ENCODE results near the gene URM1. TPM values are rescaled to one million over a fixed set of nuclear protein-coding genes. Genes with fewer than 3 reads are reported as not detected.
A peak's percentile ranks its signal among the peaks of the same experiment; 100 is the strongest.

URM1 gene
- total and polyA plus RNA-seq, 2 donors (not counting 1 experiment from before 2014, with no cell fraction given), result 28.6 to 35.3 TPM

DNA sequence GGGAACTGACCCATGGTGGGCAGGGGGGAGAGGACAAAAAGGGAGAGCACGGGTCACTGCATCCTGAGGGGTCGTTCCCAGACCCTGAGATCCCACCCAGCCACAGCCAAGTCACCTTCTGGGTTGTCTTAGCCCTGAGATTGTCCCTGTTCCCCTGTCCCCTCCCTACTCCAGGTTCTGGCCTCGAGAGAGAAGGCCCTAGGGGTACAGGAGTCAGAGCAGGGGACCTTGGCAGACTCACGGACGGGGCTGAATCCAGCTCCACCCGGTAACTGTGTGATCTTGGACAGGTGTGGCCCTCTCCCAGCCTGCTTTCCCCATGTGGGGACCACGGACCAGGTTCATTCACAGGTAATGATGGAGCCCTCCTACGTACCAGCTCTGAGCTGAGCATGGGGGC, 38.3 kb downstream of the URM1 start:
- H3K79me2 ChIP-seq (ENCODE audit: control insufficient read depth, insufficient read depth, low read length), result no peaks in the 10 kb centered on the region

DNA sequence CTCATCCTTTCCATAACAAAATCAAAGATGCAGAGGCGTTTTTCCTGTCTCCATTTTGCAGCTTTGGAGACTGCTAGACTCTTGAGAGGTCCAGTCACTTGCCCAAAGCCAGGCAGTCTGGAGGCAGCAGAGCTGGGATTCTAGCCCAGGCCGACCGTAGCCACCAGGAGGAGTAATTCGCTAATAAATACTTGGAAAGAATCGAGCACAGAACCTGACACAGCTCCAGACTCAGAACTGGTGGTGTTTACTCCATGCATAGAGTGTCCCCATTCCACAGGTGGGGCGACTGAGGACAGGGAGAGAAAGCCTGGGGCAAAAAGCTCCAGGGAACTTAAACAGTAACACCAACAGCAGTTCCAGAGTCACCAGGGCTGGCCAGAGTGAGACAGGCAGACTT, 38.8 kb downstream of the URM1 start:
- Histone ChIP-seq H3K27ac (ENCODE audit: insufficient read depth, low read length) (no peak overlapping the region), H3K9ac (ENCODE audit: insufficient read depth, low read length) (no peak overlapping the region), H3K79me2 (ENCODE audit: control insufficient read depth, insufficient read depth, low read length) (no peaks in the 10 kb centered on the region), H3K4me2 (ENCODE audit: extremely low read depth, insufficient read depth, low read length) (no peak overlapping the region), H3K9me3 (ENCODE audit: control insufficient read depth, insufficient read depth, low read depth, low read length) (no peaks in the 10 kb centered on the region), H3K36me3 (ENCODE audit: control insufficient read depth, insufficient read depth, low read length) (no peaks in the 10 kb centered on the region), H3K4me1 (ENCODE audit: control insufficient read depth, extremely low read depth, insufficient read depth, low read length) (no peaks in the 10 kb centered on the region), H2AFZ (ENCODE audit: low read length) (no peak overlapping the region), H4K20me1 (ENCODE audit: control insufficient read depth, extremely low read depth, insufficient read depth, low read length) (no peaks in the 10 kb centered on the region), H3K27me3 (ENCODE audit: control insufficient read depth, insufficient read depth, low read length) (peaks cover under 1% of the 10 kb centered on the region), H3K4me3 (replicated peaks in 1 of 4; ENCODE audit: control extremely low read depth in 1 of 4, insufficient read depth in 1 of 4, low read depth in 3 of 4, low read length in 4 of 4) (no peak overlapping the region)
- no peak for TF ChIP-seq EZH2 (IDR thresholded peaks at IDR 0.05; ENCODE audit: low read length, missing control alignments)
- TF ChIP-seq, protein P1, sequence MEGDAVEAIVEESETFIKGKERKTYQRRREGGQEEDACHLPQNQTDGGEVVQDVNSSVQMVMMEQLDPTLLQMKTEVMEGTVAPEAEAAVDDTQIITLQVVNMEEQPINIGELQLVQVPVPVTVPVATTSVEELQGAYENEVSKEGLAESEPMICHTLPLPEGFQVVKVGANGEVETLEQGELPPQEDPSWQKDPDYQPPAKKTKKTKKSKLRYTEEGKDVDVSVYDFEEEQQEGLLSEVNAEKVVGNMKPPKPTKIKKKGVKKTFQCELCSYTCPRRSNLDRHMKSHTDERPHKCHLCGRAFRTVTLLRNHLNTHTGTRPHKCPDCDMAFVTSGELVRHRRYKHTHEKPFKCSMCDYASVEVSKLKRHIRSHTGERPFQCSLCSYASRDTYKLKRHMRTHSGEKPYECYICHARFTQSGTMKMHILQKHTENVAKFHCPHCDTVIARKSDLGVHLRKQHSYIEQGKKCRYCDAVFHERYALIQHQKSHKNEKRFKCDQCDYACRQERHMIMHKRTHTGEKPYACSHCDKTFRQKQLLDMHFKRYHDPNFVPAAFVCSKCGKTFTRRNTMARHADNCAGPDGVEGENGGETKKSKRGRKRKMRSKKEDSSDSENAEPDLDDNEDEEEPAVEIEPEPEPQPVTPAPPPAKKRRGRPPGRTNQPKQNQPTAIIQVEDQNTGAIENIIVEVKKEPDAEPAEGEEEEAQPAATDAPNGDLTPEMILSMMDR (conservative IDR thresholded peaks at IDR 0.05 in 1 of 2, IDR thresholded peaks at IDR 0.05 in 1 of 2; ENCODE audit: low read depth in 1 of 2, low read length in 2 of 2), result peak; percentile 38 to 39
- peak; percentile 25 to 49 for DNase-seq (ENCODE audit: low read depth in 2 of 2)

More for the DNA sequence above, 38.3 kb downstream of the URM1 start:
- H3K27ac ChIP-seq (ENCODE audit: insufficient read depth, low read length), result no peak overlapping the region
- no peak for DNase-seq (ENCODE audit: low read depth in 2 of 2)
- H4K20me1 ChIP-seq (ENCODE audit: control insufficient read depth, extremely low read depth, insufficient read depth, low read length), result no peaks in the 10 kb centered on the region
- no peaks in the 10 kb centered on the region for H3K36me3 ChIP-seq (ENCODE audit: control insufficient read depth, insufficient read depth, low read length)
- TF ChIP-seq EZH2 (IDR thresholded peaks at IDR 0.05; ENCODE audit: low read length, missing control alignments), result no peak
- TF ChIP-seq, protein P1 (conservative IDR thresholded peaks at IDR 0.05 in 1 of 2, IDR thresholded peaks at IDR 0.05 in 1 of 2; ENCODE audit: low read depth in 1 of 2, low read length in 2 of 2), result no peak
- no peaks in the 10 kb centered on the region for H3K4me1 ChIP-seq (ENCODE audit: control insufficient read depth, extremely low read depth, insufficient read depth, low read length)
- H3K9me3 ChIP-seq (ENCODE audit: control insufficient read depth, insufficient read depth, low read depth, low read length), result no peaks in the 10 kb centered on the region
- no peak overlapping the region for H3K9ac ChIP-seq (ENCODE audit: insufficient read depth, low read length)
- H3K27me3 ChIP-seq (ENCODE audit: control insufficient read depth, insufficient read depth, low read length), result no peaks in the 10 kb centered on the region
- no peak overlapping the region for H2AFZ ChIP-seq (ENCODE audit: low read length)
- H3K4me3 ChIP-seq (replicated peaks in 1 of 4; ENCODE audit: control extremely low read depth in 1 of 4, insufficient read depth in 1 of 4, low read depth in 3 of 4, low read length in 4 of 4), result no peak overlapping the region
- no peak overlapping the region for H3K4me2 ChIP-seq (ENCODE audit: extremely low read depth, insufficient read depth, low read length)

DNA sequence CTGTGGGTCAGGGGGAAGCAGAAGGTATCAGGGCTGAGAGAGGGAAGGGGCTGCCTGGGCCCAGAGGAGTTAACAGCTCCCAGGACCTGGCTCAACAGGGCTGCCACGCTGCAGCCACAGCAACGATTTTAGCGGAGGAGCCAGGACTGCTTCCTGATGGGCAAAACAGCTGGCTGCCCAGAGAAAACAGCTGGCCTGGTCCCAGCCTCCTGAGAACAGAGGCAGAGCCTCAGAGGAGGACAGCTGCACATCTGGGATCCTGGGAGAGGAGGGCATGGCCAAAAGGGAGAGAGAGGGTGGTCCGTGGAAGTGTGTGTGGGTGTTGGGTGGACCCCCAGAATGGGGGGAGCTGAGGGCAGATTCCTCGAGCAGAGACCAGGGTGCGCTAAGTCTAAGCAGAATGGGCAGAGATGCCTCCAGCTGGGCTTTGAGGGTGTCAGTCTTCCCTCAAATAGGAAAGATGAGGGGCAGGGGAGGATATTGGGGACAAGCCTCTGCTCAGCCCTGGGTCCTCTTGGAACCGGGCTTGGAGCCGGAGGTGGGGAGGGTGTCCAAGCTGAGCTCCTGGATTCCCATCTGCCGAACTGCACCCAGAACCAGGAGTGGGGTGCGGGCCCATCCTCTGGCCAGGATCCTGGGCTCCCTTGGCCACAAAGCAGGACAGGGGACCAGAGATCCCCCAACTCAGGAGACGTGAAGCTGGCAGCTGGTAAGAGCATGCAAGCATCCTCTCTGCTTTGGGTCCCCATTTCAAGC, 40.4 kb downstream of the URM1 start:
- Histone ChIP-seq H2AFZ (ENCODE audit: low read length) (no peak overlapping the region), H3K79me2 (ENCODE audit: control insufficient read depth, insufficient read depth, low read length) (no peaks in the 10 kb centered on the region), H3K36me3 (ENCODE audit: control insufficient read depth, insufficient read depth, low read length) (no peaks in the 10 kb centered on the region), H3K4me3 (replicated peaks in 1 of 4; ENCODE audit: control extremely low read depth in 1 of 4, insufficient read depth in 1 of 4, low read depth in 3 of 4, low read length in 4 of 4) (no peak overlapping the region), H3K9me3 (ENCODE audit: control insufficient read depth, insufficient read depth, low read depth, low read length) (no peaks in the 10 kb centered on the region), H3K4me1 (ENCODE audit: control insufficient read depth, extremely low read depth, insufficient read depth, low read length) (no peaks in the 10 kb centered on the region), H3K27me3 (ENCODE audit: control insufficient read depth, insufficient read depth, low read length) (peaks cover 11% of the 10 kb centered on the region), H3K4me2 (ENCODE audit: extremely low read depth, insufficient read depth, low read length) (no peak overlapping the region), H4K20me1 (ENCODE audit: control insufficient read depth, extremely low read depth, insufficient read depth, low read length) (no peaks in the 10 kb centered on the region), H3K27ac (ENCODE audit: insufficient read depth, low read length) (no peak overlapping the region), H3K9ac (ENCODE audit: insufficient read depth, low read length) (no peak overlapping the region)
- TF ChIP-seq, protein P1 (conservative IDR thresholded peaks at IDR 0.05 in 1 of 2, IDR thresholded peaks at IDR 0.05 in 1 of 2; ENCODE audit: low read depth in 1 of 2, low read length in 2 of 2), result no peak
- no peak for TF ChIP-seq EZH2 (IDR thresholded peaks at IDR 0.05; ENCODE audit: low read length, missing control alignments)
- no peak for DNase-seq (ENCODE audit: low read depth in 2 of 2)

Data from fibroblast of lung (primary cell).